HG03558 (cell line): ENCODE results near the gene LDLRAP1.
"Not testable (repeated sequence)": the region's sequence is repeated elsewhere in the genome, so short reads cannot be mapped to it uniquely, and the experiment has no call there.

ENCODE experiments used
- ATAC-seq: cut with Tn5 transposase; IDR thresholded peaks from one replicate; pipeline ENCODE4 v1.9.1; 2021; ENCODE audit warnings: moderate number of reproducible peaks; ENCODE audit not compliant: unreplicated experiment; ENCODE audit errors: extremely low read depth

Gene LDLRAP1, protein sequence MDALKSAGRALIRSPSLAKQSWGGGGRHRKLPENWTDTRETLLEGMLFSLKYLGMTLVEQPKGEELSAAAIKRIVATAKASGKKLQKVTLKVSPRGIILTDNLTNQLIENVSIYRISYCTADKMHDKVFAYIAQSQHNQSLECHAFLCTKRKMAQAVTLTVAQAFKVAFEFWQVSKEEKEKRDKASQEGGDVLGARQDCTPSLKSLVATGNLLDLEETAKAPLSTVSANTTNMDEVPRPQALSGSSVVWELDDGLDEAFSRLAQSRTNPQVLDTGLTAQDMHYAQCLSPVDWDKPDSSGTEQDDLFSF

GRCh38 chr1:25543425-25544242 is at the start of gene LDLRAP1:
Gene LDLRAP1 (plus strand): TSS chr1:25543606. CDS start chr1:25543699, 93 bp downstream.
- ATAC-seq, result peak; percentile 65

GRCh38 chr1:25494952-25495351 is 48.5 kb upstream of the LDLRAP1 start:
- ATAC-seq, result no peak

- ATAC-seq, result no peak
These were observed 42.7 kb upstream of the LDLRAP1 start for GRCh38 chr1:25500694-25501093.

GRCh38 chr1:25501235-25502058 is 42.0 kb upstream of the LDLRAP1 start:
- ATAC-seq, result no peak

GRCh38 chr1:25502957-25503356 is 40.4 kb upstream of the LDLRAP1 start:
- no peak for ATAC-seq

DNA sequence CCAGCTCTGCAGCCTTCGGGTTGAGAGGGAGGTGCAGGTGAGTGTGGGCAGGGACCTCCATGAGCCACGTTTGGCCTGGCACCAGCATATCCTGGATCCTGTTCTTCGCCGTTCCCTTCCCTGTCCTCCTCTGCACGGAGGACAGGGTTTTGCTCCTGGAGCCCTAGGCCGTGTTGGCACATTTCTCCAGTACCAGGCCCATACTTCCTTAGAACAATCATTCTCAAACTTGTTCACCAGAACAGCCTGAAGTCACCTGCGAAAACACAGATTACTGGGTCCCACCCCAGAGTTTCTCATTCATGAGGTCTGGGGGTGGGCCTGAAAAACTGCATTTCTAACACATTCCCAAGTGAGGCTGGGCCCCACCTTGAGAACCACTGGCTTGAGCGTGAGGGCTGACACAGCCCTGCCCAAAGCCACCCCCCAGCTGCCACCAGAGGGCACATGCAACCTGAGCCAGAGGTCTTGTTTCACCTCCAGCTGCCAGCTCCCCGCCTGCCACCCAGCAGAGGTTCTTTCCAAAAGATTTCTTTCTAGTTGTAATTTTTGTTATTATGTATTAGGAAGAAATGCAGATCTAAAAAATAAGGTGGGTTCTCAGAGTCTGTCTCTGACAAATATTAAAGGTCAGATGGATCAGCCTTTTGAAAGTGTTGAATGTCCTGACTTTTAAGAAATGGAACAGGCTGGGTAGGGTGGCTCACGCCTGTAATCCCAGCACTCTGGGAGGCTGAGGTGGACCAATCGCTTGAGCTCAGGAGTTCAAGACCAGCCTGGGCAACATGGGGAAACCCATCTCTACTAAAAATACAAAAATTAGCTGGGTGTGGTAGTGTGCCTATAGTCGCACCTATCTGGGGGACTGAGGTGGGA is 39.6 kb upstream of the LDLRAP1 start:
- no peak for ATAC-seq

DNA sequence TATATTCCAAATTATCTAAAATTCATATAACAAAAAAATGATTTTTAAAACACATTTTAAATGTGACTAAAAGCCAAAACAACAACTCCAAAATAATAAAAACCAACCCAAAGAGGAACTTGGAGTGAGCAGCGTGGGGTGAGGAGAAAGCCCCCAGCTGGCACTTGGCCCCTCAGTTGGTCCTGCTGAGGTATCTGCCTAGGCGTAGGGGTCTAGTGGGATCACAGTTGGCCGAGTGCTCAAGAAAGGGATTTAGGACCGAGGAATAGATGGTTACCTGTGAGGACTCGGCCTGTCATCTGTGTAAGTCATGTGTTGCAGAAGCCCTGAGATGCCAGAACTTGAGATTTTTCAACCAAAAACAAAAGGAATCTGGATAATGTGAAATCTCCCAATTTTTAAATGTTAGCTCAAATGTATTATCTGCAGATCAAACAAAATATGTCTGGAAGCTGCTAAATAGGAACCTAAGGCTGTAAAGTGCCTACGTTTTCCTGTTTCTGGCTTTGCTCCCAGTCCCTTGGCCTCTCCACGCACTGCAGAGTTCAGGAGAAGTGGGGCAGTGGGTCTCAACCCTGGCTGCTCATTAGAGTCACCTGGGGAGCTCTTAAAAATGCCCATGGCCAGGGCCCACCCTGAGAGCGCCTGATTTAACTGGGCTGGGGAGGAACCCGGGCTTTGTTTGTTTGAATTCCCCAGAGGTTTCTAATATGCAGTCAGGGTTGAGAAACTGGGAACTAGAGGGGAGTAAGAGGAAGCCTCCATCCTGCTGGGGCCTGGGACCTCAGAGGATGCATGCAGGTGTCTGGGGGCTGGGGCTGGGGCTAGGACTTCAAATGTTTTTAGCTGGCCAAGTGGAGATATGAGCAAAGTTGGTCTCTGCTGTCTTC is 38.5 kb upstream of the LDLRAP1 start:
- no peak for ATAC-seq

DNA sequence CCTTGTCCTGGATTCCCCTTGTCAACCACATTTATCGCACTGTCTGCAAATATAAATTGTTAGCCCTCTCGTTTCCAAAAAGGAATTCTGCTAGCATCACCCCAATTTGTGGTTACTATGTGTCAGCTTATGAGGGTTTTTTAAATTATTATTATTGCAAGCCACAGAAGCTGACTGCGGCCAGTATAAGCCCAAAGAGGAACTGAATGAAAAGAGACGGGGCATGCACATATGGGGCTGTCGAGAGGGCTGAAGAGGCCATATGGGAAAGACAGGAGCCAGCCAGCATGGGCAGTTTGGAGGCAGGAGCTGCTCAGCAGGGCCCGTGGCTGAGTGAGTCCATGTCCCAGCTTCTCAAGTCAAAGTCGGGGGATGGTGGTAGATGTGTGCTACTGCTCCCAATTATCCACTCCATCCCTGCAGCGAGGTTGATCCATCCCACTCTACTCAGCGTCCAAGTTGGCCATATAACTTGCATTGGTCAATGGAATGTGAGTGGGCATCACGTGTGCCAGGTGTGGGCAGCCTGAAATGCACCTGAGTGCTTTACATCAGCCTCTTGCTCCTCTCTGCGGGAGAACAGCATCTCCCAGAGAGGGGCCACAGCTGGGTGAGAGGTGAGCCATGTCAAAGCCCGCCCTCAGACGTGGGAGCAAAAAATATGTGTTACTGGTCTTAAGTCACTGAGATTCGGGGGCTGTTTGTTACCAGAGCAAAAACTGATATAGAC is 37.6 kb upstream of the LDLRAP1 start:
- ATAC-seq, result no peak

GRCh38 chr1:25506566-25507463 is 36.6 kb upstream of the LDLRAP1 start:
- not testable (repeated sequence) for ATAC-seq

DNA sequence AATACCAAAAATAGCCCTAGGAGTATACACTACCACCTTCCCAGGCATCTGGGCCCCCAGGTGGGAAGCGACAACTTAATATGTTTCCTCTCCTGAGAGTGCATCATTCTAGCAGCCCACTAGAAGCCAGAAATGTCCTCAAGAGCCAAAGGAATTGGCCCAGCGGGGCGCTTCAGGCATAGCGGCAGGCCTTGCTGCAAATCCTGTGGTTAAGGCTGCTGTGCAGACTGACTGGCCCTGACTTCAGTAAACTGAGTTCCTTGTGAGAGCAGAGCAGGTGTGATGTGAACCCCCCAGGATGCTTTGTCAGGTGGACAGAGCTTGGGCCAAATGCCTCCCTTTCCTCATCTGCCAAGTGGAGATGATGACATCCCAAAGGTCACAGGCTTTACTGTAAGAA is 29.7 kb upstream of the LDLRAP1 start:
- no peak for ATAC-seq

DNA sequence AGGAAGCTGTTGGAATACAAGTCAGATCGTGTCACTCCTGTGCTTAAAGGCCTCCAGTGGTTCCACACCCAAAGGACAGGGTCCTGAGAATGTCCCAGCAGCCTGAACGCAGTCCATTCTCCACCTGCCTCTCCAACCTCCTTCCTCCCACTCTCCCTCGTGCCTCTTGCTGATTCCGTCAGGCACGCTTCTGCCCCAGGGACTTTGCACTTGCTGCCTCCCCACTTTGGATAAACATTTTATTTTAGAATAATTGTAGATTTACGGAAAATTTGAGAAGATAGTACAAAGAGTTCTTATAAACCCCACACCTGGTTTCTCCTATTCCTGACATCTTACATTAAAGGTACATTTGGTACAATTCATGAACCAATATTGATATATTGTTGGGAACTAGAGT is 28.4 kb upstream of the LDLRAP1 start:
- ATAC-seq, result no peak

DNA sequence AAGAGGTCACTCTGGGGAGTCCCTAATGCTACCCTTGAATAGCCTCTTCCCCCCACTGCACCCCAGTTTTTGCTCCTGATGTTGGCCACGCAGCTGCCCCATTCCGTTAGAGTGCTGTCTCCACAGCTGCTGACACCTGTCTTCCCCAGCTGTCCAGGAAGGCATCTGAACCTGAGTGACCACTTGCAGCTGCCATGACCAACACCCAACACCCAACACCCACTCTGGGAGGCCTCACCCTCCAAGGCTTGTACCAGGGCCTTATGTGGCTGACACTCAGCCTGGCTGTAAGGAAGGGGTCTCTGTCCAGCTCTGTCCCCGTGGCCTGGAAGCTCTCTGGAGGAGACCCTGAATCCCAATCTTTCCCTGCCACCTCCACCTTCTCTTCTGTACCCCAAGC is 26.7 kb upstream of the LDLRAP1 start:
- no peak for ATAC-seq

DNA sequence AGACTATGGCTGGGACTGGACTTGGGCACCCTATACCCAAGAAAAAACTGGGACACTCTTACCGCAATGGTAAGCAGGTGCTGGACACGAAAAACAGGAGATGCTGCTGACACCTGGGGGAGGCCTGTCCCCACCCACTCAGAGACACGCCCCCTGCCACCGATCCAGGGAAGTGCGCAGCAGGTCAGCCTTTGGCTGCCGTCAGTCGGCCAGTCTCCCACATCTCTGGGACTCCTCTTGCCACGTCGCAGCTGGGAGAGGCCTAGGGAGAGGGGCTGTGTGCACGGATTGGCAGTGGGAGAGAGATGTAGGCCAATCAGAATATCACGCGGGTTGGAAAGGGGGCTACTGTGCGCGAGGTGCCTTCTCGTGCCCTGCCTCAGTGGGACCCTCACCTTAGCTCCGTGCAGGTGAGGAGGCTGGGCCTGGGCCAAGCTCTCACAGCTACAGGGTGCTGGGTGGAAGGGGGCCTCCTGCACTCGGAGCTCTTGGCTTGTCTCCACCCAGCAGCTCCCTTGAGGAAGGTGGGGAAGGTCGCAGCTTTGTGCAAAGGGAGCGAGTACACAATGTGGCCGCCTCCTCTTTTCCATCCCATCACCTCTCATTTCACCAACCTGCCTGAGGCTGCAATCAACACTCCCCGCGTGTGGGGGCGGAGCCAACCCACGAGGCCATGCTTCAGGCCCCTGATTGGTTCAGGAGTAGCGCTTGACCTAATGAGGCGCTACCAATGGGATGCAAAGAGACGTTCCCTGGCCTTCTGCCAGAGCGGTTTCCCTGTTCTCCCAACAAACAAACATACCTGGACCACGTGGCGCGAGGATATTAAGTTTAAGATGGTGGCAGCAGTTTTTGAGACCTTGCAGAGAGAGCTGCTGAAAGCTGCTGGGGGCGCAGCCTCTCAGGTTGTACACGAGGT is 25.7 kb upstream of the LDLRAP1 start:
- no peak for ATAC-seq

DNA sequence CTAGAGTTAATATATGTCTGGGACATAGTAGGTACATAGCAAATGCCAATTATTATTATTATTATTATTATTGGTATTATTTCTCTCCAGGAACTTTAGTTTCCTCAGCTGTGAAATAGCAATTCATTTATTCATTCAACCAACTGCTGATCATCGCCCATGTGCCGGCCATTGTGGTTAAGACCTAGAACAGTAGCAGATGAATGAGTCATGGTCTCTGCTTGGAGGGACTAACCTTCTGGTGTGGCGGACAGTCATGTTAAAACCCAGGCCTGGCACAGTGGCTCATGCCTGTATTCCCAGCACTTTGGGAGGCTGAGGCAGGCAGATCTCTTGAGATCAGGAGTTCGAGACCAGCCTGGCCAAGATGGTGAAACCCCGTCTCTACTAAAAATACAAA is 23.8 kb upstream of the LDLRAP1 start:
- no peak for ATAC-seq

GRCh38 chr1:25520446-25521061 is 22.9 kb upstream of the LDLRAP1 start:
- no peak for ATAC-seq
